GM20000 (cell line): ENCODE measurements around the gene ATP5MC3.

Experiments
- DNase-seq: peaks from one replicate; pipeline ENCODE4 v3.0.0; 2012; ENCODE audit warnings: low spot score
- TF ChIP-seq, protein P1 (sequence below): IDR thresholded peaks from 2 replicates; pipeline ENCODE4 v1.5.1; 2012; ENCODE audit warnings: mild to moderate bottlenecking, control low read depth; ENCODE audit errors: extremely low read depth, missing control alignments

Gene ATP5MC3

DNA sequence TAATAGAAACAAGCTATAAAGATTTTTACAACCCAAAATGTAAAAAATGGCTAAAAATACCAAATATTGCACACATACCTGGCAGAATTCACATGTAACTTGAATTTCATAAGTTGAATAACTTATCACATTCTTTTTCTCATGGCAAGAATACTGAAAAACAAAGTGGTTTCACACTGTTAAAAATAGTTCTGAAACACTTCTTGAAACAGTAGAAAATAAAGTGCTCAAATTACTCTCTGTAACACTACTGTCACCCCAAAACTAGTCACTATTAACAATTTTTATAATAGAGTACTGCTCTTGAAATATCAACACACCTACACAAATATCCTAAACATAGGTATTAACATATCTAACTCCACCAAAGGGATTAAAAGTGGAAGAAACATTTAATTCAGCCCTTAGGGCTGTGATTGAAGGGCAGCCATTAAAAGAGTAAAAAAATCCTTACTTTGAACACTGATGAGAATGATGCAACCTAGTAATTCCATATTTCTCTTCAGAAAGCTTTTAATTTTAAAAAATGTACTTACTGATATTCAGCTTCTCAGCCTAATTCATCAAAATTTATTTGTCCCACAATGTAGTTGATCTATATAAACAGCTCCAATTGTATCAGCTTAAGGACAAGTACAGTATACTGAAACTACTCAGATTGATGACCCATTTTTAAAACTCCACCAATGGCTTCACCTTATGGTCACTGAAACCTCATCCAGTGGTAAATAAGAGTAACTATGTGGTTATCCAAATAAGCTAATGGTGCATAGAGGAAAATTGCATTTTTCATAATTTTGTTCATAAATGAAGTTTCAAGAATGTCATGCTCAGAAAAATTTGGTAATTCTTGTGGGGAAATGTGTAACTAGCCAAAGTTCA, 44.9 kb downstream of the ATP5MC3 start:
- peak; percentile 4 for DNase-seq
- TF ChIP-seq, protein P1, sequence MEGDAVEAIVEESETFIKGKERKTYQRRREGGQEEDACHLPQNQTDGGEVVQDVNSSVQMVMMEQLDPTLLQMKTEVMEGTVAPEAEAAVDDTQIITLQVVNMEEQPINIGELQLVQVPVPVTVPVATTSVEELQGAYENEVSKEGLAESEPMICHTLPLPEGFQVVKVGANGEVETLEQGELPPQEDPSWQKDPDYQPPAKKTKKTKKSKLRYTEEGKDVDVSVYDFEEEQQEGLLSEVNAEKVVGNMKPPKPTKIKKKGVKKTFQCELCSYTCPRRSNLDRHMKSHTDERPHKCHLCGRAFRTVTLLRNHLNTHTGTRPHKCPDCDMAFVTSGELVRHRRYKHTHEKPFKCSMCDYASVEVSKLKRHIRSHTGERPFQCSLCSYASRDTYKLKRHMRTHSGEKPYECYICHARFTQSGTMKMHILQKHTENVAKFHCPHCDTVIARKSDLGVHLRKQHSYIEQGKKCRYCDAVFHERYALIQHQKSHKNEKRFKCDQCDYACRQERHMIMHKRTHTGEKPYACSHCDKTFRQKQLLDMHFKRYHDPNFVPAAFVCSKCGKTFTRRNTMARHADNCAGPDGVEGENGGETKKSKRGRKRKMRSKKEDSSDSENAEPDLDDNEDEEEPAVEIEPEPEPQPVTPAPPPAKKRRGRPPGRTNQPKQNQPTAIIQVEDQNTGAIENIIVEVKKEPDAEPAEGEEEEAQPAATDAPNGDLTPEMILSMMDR, result no peak

DNA sequence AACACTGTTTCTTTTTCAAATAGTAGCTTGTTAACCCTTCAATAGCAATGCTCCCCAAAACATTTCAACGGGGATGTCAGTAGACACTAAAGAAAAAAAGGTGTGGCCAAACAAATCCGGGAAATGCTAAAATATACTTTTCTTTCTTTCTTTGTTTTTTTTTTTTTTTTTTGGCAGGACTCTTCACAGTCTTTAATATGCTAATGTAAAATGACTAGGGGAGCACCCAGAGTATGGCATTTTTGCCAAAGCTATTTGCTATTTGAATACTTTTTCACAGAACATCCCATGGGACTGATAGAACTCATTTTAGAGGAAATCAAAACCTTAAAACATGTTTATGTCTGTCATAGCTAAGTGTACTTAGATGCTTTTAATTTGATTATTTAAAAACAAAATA, 45.6 kb downstream of the ATP5MC3 start:
- no peak for DNase-seq
- TF ChIP-seq, protein P1, result no peak

DNA sequence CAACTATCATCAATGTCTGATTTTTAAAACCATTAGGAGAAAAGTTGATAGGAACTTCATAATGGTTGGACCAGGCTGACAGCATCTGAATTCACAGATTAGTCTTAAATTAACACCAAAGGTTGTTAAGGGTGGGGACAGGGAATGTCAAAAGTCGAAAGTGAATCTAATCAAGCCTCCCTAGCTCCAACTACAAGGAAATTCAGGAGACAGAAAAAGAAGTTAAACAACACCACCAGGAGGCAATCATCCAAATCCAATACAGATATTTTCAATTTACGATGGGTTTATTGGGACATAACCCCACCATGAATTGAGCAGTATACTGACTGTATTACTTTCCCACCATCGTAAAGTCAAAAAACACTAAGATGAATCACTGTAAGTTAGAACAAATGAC, 46.3 kb downstream of the ATP5MC3 start:
- TF ChIP-seq, protein P1, result no peak
- DNase-seq, result no peak

GRCh38 chr2:175131252-175131651, 50.3 kb downstream of the ATP5MC3 start:
- DNase-seq, result no peak
- TF ChIP-seq, protein P1, result no peak

DNA sequence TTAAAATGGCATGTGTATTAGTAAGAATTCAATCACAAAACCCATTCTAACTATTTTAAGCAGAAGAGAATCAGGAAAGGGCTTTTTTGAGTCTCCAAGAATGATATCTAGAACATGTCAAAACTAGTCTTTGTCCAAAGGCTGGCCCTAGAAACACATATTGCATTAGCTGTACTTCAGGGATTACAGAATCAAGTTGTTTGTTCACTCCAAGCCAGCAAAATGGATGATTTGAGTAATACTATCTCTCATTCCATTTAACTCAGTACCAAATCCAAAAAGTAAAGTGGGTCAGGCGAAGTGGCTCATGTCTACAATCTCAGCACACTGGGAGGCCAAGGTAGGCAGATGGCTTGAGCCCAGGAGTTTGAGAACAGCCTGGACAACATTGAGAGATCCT, 54.8 kb downstream of the ATP5MC3 start:
- DNase-seq, result no peak
- TF ChIP-seq, protein P1, result no peak
